ENCODE measurements around the gene LZTS2.

Gene LZTS2

GRCh38 chr10:101035916-101036702, 36.5 kb downstream of the LZTS2 start:
- DNase-seq (ENCODE audit: low read depth in 2 of 2): no peak
- TF ChIP-seq CTCF (IDR thresholded peaks at IDR 0.05; ENCODE audit: low read depth, low read length): no peak
- H3K4me3 ChIP-seq (replicated peaks in 1 of 2; ENCODE audit: low read depth in 2 of 2, low read length in 2 of 2): no peak overlapping the region

GRCh38 chr10:101036726-101037125, 37.1 kb downstream of the LZTS2 start:
- no peak overlapping the region for H3K4me3 ChIP-seq (replicated peaks in 1 of 2; ENCODE audit: low read depth in 2 of 2, low read length in 2 of 2)
- no peak for TF ChIP-seq CTCF (IDR thresholded peaks at IDR 0.05; ENCODE audit: low read depth, low read length)
- DNase-seq (ENCODE audit: low read depth in 2 of 2): no peak

GRCh38 chr10:101038484-101038883, 38.9 kb downstream of the LZTS2 start:
- TF ChIP-seq CTCF (IDR thresholded peaks at IDR 0.05; ENCODE audit: low read depth, low read length): no peak
- no peak for DNase-seq (ENCODE audit: low read depth in 2 of 2)
- no peak overlapping the region for H3K4me3 ChIP-seq (replicated peaks in 1 of 2; ENCODE audit: low read depth in 2 of 2, low read length in 2 of 2)

- no peak overlapping the region for H3K4me3 ChIP-seq (replicated peaks in 1 of 2; ENCODE audit: low read depth in 2 of 2, low read length in 2 of 2)
- DNase-seq (ENCODE audit: low read depth in 2 of 2): no peak
- TF ChIP-seq CTCF (IDR thresholded peaks at IDR 0.05; ENCODE audit: low read depth, low read length): no peak
Observed at GRCh38 chr10:101040061-101040460, 40.5 kb downstream of the LZTS2 start.

GRCh38 chr10:101040851-101041250, 41.2 kb downstream of the LZTS2 start:
- no peak for TF ChIP-seq CTCF (IDR thresholded peaks at IDR 0.05; ENCODE audit: low read depth, low read length)
- no peak overlapping the region for H3K4me3 ChIP-seq (replicated peaks in 1 of 2; ENCODE audit: low read depth in 2 of 2, low read length in 2 of 2)

GRCh38 chr10:101041252-101041761, 41.7 kb downstream of the LZTS2 start:
- DNase-seq (ENCODE audit: low read depth in 2 of 2): peak; percentile 89 to 93
- H3K4me3 ChIP-seq (replicated peaks in 1 of 2; ENCODE audit: low read depth in 2 of 2, low read length in 2 of 2): no peak overlapping the region
- TF ChIP-seq CTCF (IDR thresholded peaks at IDR 0.05; ENCODE audit: low read depth, low read length): peak; percentile 89

More at GRCh38 chr10:101040851-101041250, 41.2 kb downstream of the LZTS2 start:
- no peak for DNase-seq (ENCODE audit: low read depth in 2 of 2)

Measured in cardiac fibroblast (primary cell).